Type B pancreatic cell (in vitro differentiated cells): ENCODE measurements around the gene FGFRL1. TPM values are rescaled to one million over a fixed set of nuclear protein-coding genes. Genes with fewer than 3 reads are reported as not detected.

ENCODE experiments used
- DNase-seq: peaks from one replicate; pipeline ENCODE4 v3.0.0; 2021; ENCODE audit warnings: mixed read lengths; ENCODE audit not compliant: unreplicated experiment; ENCODE audit errors: extremely low spot score
- H3K27ac Mint-ChIP-seq: 2 replicates; pipeline ENCODE4 v1.8.0; 2021; ENCODE audit warnings: mild to moderate bottlenecking, mixed read lengths
- H3K27me3 Mint-ChIP-seq: 2 replicates; pipeline ENCODE4 v1.8.0; 2021; ENCODE audit warnings: mixed read lengths
- H3K36me3 Mint-ChIP-seq: 2 replicates; pipeline ENCODE4 v1.8.0; 2021; ENCODE audit warnings: mixed read lengths
- H3K4me1 Mint-ChIP-seq: one replicate; pipeline ENCODE4 v1.8.0; 2021; ENCODE audit warnings: mixed read lengths; ENCODE audit not compliant: unreplicated experiment
- H3K4me3 Mint-ChIP-seq: 2 replicates; pipeline ENCODE4 v1.8.0; 2021; ENCODE audit warnings: mild to moderate bottlenecking, mixed read lengths
- H3K9me3 Mint-ChIP-seq: 2 replicates; pipeline ENCODE4 v1.8.0; 2021; ENCODE audit warnings: mixed read lengths
- total RNA-seq: library from RNA; stranded (reverse); gene quantifications from 2 replicates; pipeline ENCODE4 v1.2.1, GENCODE V29; 2021; ENCODE audit warnings: low replicate concordance
- TF ChIP-seq, protein P1 (sequence below): fragments of 200-600 bp; sonication (generic); conservative IDR thresholded peaks from 2 replicates; pipeline ENCODE4 v1.5.0; 2021; ENCODE audit warnings: antibody characterized with exemption, mild to moderate bottlenecking

Gene FGFRL1
- total RNA-seq, 1 donor from 2014 or later = 30.9 TPM

DNA sequence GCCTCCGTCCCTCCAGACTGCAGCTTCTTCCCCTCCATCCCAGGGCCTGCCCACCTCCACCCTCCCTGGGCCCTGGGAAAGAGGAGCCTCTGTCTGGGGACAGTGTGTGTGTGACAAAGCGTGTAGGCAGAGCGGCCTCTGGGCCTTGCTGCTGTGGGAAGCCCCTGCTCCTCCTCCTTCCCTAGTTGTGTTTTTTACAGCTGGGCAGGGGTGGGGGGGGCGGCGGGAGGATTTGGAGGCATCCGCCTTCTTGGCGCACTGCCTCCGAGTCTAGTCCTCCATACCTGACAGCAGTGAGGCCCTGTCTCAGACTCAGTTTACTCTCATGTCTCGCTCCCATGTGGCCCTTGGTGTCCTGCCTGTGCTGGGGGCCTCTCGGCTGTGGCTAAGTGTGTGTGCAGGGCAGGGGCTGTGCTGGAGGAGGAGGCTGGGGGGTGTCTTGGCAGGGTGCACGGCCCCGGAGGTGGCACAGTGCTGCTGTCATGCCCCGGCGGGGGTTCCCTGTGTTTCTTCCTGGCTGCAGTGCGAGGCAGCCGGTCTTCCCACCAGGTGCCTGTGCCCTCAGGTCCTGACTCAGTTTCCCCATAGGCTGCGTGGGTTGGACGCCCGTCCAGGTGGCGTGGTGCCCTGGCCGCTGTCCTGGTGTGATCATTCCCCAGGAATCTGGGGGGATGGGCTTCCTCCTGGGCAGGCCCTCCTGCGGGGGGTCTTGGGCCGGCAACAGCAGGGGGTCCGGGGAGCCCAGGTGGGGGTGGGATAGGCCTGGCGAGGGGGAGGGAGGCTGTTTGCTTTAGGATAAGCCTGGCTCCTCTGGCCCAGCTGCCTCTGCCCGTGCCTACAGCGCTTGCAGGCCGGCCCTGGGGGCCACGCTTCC is 7.0 kb downstream of the FGFRL1 start:
- DNase-seq = no peak
- Mint-ChIP-seq H3K4me3 (no peak overlapping the region), H3K4me1 (peaks cover 6% of the 10 kb centered on the region), H3K27ac (no peak overlapping the region), H3K36me3 (no peaks in the 10 kb centered on the region), H3K9me3 (no peaks in the 10 kb centered on the region), H3K27me3 (no peaks in the 10 kb centered on the region)
- TF ChIP-seq, protein P1, sequence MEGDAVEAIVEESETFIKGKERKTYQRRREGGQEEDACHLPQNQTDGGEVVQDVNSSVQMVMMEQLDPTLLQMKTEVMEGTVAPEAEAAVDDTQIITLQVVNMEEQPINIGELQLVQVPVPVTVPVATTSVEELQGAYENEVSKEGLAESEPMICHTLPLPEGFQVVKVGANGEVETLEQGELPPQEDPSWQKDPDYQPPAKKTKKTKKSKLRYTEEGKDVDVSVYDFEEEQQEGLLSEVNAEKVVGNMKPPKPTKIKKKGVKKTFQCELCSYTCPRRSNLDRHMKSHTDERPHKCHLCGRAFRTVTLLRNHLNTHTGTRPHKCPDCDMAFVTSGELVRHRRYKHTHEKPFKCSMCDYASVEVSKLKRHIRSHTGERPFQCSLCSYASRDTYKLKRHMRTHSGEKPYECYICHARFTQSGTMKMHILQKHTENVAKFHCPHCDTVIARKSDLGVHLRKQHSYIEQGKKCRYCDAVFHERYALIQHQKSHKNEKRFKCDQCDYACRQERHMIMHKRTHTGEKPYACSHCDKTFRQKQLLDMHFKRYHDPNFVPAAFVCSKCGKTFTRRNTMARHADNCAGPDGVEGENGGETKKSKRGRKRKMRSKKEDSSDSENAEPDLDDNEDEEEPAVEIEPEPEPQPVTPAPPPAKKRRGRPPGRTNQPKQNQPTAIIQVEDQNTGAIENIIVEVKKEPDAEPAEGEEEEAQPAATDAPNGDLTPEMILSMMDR = no peak

DNA sequence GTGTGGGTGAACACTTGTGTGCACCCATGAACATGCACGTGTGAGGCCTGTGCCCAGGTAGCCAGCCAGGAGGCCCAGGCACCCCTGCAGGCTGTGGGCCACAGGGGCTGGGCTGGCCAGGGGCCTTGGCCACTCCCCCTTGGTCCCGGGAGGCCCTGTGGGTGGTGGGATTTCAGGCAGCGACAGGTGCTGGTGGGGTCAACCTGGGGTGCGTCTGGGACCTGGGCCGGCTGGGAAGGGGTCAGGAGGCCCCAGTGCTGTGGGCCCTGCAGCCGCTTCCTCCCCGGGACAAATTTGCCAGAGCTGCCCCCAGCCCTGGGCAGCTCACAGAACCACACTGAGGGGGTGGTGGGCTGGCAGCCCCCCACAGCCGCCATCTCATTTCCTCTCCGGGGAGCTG is 7.9 kb downstream of the FGFRL1 start:
- no peaks in the 10 kb centered on the region for H3K27me3 Mint-ChIP-seq
- no peak overlapping the region for H3K4me3 Mint-ChIP-seq
- TF ChIP-seq, protein P1 = no peak
- no peak for DNase-seq
- H3K27ac Mint-ChIP-seq = no peak overlapping the region
- H3K36me3 Mint-ChIP-seq = no peaks in the 10 kb centered on the region
- no peaks in the 10 kb centered on the region for H3K9me3 Mint-ChIP-seq
- H3K4me1 Mint-ChIP-seq = no peaks in the 10 kb centered on the region

DNA sequence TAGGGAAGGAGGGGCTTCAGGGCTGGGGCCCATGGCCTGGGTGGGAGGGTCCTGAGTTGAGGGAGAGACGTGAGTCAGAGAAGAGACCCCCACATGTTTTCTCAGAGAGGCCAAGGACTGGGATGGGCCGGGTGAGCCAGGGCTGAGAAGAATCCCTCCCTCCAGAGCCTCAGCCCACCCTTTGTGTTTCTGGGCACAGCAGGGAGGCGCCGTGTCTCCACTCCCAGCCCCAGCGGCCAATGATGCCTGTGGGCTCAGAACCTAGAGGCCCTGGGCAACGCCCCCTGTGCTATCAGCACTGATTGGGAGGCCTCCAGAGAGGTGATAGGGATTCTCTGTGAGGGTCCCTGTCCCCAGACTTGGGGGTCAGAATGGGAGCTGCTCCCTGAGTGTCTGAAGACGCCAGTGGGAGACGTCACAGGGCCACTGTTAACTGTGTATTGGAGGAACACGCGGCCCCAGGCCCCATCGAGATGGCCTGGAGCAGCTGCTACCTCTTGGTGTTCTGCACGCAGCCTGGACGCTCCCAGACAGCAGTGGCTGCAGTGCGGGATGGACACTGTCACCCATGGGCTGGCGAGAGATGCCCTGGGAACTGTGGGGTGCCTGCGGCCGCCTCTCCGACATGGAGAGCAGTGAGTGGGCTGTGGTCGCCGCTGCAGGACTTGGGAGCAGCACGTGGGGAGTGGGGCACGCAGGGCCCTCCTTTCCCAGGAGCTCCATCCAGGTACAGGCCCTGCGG is 8.5 kb downstream of the FGFRL1 start:
- DNase-seq = no peak
- Mint-ChIP-seq H3K4me1 (no peaks in the 10 kb centered on the region), H3K4me3 (no peak overlapping the region), H3K9me3 (no peaks in the 10 kb centered on the region), H3K27ac (no peak overlapping the region), H3K36me3 (no peaks in the 10 kb centered on the region), H3K27me3 (no peaks in the 10 kb centered on the region)
- TF ChIP-seq, protein P1 = no peak

DNA sequence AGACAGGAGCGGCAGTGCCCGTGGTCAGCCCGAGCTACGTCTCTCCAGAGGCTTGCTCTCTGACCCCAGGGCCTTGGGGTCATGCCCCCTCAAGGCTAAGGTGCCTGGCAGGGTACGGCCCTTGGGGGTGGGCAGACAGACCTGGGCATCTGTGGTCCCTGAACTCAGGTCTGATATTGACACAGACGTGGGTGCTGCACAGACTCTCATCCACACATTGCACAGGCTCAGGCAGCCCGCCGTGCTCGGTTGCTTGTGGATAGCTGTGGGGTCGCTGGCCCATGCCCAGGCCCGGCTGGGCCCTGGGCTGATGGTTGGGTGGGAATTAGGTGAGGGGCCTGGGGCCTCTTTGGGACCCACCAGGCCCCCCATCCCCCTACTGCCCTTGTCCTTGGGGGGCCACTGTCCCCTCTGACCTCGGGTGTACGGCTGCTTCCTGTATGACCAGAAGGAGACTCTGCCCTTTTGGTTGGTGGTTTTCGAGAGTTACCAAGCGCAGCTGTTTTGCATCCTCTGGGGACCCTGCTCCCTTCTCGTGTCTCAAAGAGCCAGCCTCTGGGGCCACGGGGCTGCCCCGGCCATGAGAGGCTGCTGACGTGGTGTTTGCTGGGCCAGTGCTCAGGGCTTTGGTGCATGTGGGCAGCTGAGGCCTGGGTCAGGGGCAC is 10.1 kb downstream of the FGFRL1 start:
- Mint-ChIP-seq H3K27ac (no peak overlapping the region), H3K9me3 (no peaks in the 10 kb centered on the region), H3K4me1 (no peaks in the 10 kb centered on the region), H3K27me3 (no peaks in the 10 kb centered on the region), H3K36me3 (peaks cover 4% of the 10 kb centered on the region), H3K4me3 (no peak overlapping the region)
- DNase-seq = no peak
- TF ChIP-seq, protein P1 = no peak

DNA sequence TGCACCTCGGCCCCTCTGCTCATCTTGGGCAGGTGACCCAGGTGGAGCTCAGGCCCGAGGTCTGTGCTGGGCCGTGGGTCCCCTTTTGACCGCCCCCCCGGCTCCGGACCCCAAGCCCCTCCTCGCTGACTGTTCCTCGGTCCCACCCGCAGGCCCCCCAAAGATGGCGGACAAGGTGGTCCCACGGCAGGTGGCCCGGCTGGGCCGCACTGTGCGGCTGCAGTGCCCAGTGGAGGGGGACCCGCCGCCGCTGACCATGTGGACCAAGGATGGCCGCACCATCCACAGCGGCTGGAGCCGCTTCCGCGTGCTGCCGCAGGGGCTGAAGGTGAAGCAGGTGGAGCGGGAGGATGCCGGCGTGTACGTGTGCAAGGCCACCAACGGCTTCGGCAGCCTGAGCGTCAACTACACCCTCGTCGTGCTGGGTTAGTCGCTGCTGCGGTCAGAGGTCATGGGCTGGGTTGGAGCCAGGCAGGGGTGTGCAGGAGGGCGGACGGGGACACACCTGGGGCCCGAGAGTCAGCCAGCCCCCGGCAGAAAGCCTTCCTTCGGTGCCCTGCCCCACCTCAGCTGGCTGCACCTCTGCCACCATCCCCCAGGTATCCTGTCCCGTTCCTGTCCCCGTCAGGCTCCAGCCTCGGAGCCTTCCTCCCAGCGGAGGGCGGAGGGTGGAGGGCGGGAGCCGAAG is 10.8 kb downstream of the FGFRL1 start:
- Mint-ChIP-seq H3K27ac (no peak overlapping the region), H3K4me1 (no peaks in the 10 kb centered on the region), H3K27me3 (no peaks in the 10 kb centered on the region), H3K4me3 (no peak overlapping the region), H3K36me3 (peaks cover 4% of the 10 kb centered on the region), H3K9me3 (no peaks in the 10 kb centered on the region)
- DNase-seq = no peak
- TF ChIP-seq, protein P1 = no peak
